Suppressor macrophage treated with lipopolysaccharide for 1 hour (primary cell): ENCODE measurements around the gene EFCAB8.

Source experiments
- DNase-seq, 3 donors: peaks; one replicate each; pipeline ENCODE4 v3.0.0-alpha.2; 2020 to 2022

The EFCAB8 gene

DNA sequence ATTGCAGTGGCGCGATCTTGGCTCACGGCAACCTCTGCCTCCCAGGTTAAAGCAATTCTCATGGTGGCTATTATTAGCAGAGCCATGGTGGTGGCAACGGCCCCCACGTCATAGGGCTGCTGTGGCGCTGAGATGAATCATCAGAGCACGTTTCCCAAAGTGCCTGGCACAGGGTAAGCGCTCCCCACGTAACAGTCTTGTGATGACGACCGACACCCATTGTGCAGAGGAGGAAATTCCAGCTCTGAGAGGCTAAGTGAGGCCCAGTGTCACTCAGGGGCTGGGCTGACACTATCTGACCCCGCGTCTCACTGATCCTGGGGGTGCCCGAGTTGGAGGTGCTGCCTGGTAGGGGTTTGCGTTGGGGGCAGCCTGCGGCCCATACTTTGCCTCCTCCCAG is 129.3 kb downstream of the EFCAB8 start:
- peak; percentile 72 to 79 (median 78) for DNase-seq

DNA sequence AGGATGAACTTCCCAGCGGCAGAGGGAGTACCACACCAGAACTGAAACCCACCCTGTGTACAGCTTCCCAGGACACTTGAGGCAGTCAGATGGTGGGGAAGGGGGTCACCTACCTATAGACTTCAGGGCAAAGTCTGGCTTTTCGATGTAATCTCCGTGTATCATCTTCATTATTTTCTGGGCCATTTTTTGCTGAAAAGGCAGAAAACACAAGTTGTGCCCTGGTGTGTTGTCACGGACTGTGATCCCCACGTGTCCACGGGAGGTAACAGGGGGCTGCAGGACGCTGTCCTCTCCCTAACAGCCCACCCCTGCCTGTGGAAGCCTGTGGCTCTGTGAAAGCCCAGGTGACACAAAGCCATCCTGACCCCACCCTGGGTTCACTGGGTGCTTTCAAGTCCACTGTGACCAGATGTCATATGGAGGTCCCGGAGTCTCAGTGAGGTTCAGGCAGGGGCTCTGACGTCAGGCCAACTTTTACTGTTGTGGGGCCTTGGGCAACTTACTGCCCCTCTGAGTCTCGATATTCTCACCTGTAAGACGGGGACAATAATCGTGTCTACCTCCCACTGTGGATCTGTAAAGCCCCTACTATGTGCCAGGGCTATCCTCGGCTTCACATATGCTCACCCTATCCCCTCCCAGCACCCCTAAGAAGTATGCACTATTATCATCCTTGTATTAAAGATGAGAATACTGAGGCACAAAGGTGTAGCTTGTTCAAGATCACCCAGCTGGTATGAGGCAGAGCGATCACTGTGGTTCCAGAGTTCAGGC is 131.0 kb downstream of the EFCAB8 start:
- DNase-seq = no peak

DNA sequence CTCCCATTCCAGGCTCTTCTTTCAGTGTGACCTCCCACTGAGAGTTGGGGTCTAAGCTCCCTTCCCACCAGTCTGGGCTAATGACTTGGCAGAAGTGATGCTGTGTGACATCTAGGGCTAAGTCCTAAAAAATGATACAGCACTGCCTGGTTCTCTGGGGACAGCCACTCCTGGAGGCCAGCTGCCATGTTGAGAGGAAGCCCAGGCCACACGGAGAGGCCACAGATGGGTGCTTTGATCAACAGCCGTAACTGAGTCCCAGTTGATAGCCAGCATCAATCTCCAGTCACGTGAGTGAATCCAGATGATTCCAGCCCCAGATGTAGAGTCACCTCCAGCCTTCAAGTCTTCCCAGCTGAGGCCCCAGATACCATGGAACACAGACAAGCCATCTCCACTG is 131.7 kb downstream of the EFCAB8 start:
- DNase-seq = no peak

DNA sequence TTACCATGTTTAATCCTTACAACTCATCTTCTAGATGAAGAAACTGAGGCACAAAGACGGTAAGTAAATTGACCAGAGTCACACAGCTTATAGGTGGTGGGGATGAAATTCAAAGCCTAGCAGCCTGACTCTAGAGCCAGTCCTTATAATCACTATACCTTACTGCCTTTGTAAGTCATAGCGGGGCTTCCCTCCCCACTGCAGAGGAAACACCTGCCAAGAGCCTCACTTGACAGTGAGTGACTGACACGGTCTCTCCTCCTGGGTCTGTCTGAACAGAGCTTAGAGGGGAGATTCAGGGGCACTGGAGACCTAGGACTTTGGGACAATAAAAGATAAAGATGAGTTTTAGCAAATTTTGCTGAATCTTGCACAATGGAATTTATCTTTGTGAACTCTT is 132.7 kb downstream of the EFCAB8 start:
- no peak for DNase-seq

DNA sequence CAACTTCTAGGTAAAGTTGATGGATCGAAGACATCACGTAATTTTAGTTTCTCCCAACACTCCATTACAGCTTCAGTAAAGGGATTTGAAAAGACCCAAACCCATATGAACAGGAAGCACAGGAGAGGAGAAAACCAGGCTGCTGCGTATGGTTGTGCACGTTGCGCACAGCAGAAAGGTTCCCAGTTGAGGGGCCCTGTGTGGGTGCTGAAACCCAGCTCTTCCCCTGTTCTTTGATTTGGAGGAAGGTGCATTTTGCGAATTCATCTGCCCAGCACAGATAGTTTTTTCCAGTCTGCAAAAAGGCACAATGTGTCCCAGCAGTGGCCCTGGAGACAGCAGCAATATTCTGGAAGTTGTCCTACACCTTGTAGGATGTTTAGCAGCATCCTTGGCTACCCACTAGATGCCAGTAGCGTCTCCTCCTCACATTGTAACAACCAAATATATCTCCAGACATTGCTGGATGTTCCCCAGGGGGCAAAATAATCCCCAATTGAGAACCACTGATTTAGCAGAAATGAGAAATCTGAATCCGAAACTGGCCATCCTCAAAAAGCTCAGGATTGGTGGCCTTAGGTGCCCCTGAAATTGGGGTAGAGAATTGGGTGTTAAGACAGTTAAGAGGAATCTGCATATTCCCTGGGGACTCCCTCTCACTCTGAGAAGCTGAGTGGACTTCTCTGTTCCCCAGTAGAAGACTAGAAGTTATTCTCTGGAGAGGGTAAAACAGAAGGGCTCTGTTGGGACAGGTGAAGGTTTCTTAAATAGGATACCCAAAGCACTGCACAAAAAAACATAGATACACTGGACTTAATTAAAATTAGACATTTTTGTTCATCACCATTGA is 133.3 kb downstream of the EFCAB8 start:
- DNase-seq = no peak

DNA sequence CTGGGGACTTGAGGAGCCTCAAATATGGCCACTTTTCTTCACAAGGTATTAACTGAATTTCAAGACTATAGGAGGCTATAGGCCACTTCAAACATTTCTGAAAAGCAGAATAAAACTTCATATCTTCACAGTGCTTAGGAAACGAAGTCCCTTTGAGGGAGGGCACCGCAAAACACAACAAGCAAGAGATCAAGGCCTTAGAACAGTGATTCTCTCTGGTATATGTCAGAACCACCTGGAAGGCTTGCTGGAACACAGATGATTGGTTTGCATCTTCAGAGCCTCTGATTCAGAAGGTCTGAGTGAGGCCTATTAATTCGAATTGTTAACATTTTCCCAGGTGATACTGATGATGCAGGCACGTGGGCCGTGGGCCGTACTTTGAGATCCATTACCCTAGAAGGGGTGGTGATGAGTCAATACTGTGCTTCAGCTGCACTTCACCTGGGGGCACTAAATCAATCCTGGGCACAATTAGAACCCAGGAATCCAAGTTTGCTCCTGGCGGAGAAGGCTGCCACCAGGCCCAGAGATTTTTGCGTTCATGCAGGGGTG is 134.8 kb downstream of the EFCAB8 start:
- no peak for DNase-seq

DNA sequence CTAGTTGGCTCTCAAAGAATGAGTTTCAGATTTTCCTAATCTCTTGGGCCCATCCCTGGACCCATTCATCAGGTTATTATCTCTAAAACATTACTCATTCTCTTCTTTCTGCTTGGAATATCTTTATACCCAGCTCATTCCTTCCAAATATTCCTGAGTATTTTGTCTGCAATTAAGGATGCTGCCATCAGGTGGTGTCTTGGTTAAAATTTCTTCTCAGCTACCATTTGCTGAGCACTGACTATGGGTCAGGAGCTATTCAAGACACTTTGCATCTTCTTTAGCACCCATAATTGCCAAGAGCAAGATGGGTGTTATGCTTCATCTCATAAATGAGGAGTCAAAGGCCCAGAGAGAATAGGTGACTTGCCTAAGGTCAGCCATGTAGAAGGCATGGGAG is 137.1 kb downstream of the EFCAB8 start:
- peak in 1 of 3 donors; percentile 17 for DNase-seq

DNA sequence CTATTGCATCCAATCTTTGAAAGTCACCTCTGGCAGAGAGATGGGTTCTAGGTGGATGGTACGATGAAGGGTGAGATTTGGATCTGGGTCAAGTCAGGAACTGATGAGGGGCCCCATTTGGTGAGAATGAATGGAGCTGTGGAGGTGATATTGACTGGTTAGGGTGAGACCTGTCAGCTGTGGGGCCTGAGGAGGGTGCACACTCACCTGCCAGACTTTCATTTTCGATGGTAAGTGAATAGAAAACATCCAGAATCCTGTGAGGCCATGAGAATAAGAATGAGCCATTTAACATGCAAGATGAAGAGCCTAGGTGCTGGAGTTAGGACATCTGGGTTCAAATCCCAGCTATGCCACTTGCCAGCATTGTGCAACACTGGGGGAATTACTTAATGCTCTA is 138.7 kb downstream of the EFCAB8 start:
- DNase-seq = no peak

DNA sequence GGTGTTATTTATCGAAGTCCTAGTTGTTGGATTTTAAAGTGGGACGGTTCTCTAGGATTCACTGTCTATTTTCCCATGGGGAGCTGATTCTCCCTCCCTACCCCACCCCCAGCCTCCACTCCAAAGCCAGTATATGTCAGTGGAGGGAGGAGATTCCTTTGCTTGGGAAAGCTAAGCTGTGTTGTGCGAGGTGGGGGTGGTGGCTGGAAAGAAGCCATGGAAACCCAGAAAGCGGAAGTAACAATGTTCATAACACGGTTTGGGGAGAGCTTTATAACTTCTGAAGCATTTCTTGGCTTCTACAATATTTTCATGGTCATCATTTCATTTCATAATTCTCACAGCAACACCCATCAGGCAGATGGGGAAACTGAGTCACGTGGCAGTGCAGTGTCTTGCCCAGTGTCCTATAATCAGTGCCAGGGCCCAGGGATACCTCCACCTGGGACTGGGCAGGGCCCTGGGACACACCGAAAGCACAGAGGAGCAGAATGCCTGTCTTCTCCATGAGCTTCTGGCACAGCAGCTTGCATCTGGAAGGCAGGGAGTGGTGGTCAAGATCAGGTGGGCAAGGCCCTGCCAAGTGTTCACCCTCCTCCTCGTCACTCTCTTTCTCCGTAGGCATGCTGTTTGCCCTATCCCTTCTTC is 141.0 kb downstream of the EFCAB8 start:
- peak; percentile 57 to 61 (median 58) for DNase-seq

DNA sequence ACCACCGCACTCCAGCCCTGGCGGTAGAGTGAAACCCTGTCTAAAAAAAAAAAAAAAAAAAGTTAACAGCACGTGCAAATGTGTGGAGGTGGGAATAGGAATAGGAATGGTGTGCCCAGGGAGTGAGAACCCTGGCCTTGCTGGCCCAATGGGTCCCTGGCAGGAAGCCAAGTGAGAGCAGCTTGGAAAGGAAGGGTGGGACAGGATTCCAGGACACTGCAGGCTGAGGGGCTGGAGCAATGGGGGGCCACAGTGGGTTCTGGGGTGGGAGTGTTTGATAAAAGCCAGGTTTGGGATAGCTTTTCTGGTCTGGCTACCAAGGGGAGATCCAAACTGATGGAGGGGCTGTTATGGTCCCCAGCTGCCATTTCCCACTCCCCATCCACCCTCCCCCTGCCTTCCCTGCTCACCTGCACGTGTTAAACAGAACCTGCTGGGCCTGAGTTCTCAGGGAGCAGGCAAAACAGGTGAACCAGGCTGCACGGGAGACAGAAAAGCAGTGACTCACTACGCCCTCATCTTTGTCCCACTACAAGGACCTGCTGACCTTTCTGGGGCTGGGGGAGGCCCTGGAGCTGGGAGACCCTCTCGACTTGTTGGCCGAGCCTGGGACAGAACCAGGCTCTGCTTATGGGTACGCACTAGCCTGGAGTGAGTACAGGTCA is 142.2 kb downstream of the EFCAB8 start:
- DNase-seq = no peak

DNA sequence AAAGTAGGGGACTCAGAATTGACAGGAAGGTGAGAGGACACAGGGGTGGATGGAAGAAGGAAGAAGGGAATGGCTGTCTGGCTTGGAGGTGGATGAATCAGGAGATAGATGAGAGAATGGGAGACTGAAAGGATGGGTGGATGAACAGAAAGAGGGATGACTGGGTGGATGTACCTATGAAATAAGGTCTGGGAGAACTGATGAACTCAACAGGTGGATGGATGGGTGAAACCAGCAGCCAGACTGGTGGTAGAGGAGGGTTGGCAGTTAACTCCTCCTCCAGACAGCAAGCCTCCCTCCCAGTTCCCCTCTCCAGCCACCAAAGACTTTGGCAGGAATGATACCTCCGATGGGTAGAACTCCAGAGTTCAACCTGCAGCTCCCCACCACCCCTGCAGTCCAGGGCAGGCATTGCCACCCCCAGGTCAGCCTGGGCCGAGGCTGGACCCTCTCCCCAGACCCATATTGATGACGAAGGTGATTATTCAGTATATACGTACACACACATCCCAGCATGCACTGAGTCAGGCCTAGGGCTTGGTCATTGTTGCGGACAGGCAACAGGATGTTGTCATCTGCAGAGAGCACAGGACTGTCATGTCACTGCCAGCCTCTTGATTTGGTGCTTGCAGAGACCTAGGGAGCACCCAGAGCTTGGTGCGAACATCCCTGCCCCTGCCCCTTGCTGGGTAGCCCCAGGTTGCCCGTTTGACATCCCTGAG is 143.5 kb downstream of the EFCAB8 start:
- no peak for DNase-seq

DNA sequence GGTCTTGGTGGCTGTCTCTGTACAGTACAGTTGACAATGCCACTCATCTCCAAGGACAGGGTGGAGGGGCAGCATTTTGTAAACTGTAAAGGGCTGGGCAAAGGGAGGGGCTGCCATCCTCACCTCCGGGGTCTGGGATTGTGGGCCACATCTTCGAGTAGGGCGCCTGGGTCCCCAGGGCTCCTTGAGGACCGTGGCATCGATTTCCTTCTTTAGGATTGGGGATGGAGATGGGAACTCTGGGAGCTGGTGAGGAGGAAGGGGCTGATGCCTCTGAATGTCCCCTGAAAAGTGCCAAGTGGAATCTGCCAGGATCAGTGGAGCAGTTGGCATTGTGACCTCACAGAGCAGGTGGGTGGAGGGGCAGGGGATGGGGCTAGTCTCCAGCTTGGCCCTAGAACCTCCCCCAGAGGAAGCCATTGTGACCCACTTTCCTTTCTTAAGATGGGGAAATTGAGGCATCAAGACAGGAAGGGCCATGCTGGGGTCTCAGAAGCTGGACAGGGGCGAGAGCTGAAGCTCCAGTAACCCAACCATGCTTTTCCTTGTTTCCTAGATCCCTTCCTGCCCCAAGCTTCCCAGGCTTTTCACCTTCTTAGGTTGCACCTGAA is 145.5 kb downstream of the EFCAB8 start, which contains the start of gene SUN5:
Gene SUN5 (minus strand): TSS at position 293 of the 611 bp plus-strand sequence. CDS start 93 bp downstream, at position 200.
- DNase-seq = no peak

DNA sequence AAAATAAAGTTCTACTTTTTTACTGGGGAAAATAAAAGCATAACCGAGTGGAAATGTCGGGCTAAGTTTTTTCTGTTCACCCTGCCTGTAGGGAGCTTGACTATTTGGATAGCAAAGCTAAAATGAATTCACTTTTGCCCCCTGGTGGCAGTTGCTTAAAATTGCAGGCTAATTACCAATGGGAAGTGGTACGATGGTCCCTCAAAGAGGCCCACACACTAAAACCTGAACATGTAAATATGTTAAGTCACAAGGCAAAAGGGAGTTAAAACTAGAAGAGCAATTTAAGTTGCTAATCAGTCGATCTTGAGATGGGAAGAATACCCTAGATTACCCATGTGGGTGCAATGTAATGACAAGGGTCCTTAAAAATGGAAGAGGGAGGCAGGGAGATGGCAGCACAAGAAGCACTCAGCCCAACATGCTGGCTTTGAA is 146.4 kb downstream of the EFCAB8 start:
- DNase-seq = peak; percentile 61 to 79 (median 69)

DNA sequence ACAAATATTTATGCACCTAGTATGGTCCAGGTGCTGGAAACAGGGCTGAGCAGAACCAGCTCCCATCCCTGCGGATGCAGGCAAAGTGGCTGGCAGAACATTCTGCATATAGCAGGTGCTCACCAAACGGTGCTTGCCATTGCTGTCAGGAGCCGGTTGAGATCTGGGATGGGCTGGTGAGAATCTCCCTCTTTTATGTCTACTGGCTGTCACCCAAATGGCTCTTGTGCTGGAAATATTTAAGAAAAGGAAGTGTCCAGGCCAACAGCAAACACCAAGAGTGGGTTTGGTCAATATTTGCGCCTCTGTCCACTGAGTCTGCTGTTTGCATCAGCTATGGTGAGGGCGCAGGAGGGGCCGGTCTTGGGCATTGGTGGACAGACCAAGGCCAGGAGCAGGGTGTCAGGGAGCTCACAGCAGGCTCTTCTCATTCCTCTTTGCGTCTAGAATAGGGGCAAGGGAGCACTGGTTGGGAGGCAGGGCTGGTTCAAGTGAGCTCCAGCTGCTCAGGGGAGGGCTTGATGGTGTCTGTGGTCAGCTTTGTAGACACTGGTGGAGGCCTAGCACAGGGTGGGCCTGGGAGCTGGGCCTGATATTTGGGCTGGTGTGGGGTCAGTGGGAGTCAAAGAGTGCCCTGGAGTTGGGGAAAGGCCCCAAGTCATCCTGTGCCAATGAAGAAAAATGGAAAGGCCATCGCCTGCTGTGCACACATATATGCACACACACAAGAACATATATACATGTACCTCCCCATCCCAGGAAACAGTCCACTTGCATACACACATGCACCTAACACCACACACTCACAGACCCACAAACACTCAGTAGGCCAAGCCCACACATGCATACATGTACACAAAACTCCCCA is 147.4 kb downstream of the EFCAB8 start:
- no peak for DNase-seq

DNA sequence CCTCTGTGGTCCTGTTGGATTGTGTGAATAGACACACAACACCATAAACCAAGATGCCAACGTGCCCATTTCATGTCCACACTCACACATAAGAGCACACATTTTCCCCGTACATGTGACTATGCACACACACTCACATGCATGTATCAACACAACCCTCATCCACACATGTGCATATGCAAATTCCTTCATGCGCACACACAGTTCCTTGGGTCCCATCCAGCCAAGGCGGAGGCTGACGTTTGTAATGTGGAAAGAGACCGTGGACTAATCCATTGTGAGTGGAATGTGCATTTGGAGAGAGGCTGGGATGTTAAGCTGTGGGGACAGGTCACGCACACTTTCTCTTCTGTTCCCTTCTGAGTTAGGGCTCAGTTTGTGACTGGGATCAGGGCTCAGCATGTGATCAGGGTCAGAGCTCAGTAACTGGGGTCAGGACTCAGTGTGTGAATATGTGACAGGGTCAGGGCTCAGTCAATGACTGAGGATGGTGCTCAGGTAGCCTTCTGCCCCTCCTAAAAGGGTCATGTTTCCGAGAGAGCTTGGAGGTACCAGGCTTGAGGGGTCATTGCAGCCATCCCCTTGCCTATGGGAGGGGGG is 148.2 kb downstream of the EFCAB8 start:
- no peak for DNase-seq

DNA sequence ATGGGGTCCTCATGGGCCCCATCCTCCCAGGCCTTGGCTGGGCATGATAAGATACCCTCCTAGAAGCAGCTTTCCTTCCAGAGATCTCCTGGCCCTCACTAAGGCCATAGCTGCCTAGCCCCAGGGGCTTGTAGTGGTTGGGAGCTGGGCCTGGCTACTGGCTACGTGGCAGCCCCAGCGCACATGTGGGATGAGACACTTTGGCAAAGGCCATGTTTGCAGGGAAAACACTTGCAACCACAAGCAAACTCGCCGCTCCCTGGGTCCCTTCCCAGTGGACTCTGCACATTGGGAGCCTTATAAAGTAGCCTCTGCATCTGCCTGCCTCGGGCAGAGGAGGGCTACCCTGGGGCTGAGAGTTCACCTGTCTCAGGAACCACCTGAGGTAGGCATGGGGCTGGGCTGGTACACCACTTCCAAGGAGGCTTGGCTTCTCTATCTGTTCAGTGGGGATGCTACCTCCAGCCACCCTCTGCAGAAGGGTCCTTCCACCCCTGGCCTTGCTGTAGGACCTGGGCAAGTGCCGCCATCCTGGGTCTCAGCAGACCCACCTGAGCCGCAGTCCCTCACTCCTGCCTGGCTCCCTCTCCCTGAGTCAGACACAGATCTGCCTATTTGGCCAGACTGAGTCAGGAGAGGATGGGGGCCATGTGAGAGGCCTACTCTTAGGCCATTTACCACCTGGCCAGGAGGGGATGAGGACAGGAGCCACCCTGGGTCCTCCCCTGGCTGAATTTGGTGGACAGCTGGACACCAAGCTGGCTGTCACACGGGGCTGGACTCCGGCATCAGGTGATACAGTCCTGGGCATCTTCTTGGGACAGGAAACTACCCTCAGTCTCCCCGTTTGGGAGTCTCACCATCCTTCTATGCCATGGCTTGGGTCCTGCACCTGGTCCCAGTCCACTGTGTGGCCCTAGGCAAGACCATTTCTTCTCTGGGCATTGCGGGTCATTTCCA is 148.9 kb downstream of the EFCAB8 start, which contains the start of gene BPIFB2:
Gene BPIFB2 (plus strand): TSS at position 329 of the 960 bp plus-strand sequence. CDS start 871 bp downstream, outside the sequence.
- DNase-seq = no peak

DNA sequence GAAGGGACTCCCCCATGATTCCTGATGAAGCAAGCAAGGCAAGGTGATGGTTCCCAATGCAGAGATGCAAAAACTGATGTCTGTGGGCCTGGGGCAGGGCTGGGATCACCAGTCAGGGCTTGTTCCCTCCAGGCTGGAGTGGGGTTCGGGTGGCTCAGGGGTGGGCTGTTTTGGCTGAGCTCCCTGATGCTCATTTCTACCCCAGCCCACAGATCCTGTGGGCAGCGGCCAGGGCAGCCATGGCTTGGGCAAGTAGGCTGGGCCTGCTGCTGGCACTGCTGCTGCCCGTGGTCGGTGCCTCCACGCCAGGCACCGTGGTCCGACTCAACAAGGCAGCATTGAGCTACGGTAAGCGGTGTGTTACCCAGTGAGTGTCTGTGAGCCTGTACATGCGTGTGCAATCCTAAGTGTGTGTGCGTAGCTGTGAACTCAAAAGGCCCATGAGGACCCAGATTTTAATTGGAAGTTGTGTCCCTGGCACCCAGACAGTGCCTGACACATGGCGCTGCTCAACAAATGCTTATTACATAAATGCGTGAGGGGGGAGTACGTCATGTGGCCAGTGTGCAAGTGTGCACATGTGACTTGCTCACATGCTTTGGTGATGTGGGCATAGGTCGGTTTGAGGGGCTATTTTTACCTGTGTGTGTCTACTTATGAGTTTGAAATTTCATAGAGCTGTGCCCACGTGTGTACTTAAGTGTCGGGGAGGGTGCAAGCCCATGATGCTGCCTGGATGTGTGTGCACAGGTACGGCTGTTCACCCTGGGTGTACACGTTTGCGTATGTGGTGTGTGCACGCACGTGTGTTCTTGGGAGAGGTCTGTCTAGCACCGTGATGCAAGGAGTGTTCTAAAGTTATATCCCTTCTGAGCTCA is 149.9 kb downstream of the EFCAB8 start:
- no peak for DNase-seq
